NK-92 (cell line): ENCODE data around the gene CD47.

Source experiments
- DNase-seq: peaks from one replicate; lab custom pipeline; 2025; ENCODE audit not compliant: unreplicated experiment; lab: John Stamatoyannopoulos, UW

The CD47 gene

DNA sequence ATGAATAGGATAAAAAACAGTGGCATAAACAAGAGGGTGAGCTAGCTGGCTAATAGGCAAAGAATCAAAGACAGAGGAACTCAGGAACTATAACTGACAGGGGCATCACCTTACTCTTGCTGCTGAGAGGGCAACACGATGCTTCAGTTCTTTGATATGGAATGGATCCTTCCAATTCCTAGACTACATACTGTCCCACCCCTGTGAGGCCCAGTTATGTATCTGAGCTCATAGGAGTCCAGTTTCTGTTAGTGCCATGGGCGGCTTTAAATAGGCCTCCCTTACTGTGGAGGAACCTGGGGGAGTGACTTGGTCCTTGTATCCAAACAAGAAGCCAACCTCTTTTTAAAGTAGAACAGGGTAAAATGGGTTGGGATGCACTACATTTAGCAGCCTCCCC, 37.3 kb downstream of the CD47 start:
- no peak for DNase-seq

DNA sequence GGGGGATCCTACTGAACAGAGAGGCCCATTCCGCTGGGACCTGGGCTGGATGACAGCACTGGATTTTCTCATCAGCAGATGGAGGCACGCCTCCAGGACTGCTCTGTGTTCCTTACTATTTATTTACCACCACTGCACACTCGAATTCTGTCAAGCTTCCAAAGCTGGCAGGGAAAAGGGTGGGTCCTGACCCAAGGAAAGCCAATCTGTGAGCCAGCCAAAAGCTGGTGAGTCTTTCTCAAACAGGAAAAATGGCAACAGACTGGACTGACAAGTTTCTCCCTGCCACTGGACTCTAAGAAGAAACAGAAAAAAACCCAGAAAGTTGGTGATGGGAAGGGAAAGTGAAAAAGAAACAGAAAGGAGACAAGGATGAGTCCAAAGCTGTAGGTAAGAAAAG, 37.8 kb downstream of the CD47 start:
- DNase-seq, result no peak

DNA sequence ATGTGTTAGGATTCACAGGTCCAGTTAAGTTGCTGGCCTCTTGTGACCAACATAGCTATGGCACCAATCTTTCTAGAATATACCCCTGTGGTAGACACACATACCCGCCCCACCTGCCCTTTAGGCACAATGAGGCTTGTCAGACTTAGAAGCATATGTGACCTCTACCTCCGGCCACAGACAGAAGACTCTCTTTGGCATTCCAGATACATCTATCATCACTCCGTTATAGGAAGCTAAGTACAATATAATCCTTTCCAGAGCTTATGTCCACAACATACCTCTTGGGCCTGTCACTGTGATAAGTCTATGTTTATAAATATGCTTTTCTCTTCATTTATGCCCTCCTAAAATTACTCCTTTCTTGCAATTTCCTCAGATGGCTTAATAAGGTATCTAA, 39.8 kb downstream of the CD47 start:
- no peak for DNase-seq

DNA sequence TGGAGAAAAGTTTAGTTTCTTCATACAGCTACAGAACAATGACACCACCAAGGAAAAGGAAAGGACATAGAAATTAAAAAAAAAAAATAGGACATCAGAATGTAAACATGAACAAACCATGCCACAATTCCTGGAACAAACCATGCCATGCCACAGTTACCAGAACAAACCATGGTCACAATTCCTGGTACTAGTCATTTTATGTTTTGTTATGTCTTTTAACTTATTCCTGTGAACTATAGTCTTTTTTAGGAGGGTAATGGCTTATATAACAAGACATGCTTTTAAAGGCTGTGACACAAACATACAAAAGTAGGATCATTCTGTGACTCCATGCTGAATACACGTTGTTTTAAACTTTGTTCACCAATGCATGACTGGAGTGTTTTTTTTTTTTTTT, 42.8 kb downstream of the CD47 start:
- no peak for DNase-seq

DNA sequence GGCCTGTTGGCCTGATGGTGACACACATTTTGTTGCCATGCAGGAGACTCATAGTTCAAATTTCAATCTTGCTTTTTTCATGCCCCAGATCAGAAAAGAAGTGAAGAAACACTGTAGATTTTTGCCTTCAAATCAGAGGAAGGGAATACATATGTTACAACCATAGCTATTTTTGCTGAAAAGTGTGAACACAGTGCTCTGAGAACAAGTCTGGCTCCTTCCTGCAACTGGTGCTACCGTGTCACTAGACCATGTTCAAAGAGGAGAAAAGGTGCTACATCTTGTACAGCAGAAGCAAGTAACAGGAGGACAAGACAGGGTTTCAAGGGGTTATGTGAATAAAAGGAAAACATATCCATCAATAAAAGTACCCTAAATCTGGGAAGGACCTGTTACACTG, 44.6 kb downstream of the CD47 start:
- DNase-seq, result no peak

DNA sequence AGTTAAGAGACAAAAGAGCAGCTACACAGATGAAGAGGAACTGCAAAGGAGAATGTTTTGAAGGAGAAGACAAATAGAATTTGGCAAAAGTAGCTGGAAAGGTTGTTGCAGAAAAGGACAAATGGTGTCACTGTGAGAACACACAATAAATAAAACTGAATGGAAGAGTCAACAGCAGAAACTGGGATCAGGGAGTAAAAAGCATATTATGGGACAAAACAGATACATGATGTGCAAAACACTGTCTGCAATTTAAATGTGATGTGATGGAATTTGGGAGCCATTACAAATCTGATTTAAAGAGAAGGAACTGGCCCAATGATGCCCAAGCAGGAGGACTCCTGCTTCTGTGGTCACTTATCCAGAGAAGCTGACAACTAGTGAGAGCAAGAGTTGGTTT, 46.1 kb downstream of the CD47 start:
- no peak for DNase-seq

DNA sequence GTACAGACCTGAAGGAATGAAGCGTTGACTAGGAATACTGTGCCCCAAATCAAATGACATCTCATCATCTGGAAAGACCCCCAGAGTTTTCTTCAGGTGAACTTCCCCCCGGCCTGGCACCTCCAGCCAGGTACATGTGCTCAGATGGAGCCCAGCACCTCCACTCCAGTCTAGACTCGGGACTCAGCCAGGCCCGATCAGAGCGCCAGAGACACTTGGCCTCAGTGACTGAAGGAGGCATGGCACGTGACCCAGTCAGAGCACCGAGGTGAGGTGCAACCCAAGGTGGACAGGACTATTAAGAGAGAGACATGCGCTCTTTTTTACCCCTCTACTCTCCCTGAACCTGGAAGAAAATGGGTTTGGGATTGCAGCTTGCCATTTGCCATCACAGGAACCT, 48.5 kb downstream of the CD47 start:
- no peak for DNase-seq

DNA sequence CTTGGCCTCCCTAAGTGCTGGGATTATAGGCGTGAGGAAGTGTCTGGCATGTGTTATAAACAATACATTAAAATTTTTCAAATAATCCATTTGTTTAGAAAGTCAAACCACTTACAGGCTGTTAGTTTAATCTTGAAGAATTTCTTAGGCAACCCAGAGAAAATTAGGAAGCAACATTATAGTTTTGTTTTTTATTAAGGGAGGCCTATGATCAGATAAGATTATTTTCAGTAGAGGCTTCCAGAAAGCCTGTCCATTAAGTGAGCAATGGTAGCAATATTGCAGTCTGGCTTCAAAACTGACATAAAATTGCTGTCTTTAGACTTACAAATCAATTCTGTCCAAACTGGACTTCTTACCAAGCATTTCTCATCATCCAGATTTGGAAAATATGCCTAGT, 49.6 kb downstream of the CD47 start:
- DNase-seq, result no peak

DNA sequence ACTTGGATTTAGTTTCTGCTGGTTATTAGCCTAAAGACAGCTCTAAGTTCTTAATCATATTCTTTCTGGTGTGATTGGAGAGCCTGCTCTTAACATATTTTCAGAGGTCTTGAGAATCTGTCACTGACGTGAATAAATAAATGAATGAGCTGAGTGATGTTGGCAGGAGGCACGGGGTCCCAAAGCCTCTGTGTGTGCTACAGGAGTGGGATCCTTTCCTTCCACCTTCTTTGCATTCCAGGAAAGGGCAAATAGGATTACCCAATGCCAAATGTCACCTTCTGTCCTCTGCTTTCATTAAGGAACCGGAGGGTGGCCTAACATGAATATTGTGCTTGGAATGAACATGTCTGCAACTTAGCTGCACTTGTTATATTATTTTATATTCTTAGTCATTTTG, 53.1 kb downstream of the CD47 start:
- no peak for DNase-seq

DNA sequence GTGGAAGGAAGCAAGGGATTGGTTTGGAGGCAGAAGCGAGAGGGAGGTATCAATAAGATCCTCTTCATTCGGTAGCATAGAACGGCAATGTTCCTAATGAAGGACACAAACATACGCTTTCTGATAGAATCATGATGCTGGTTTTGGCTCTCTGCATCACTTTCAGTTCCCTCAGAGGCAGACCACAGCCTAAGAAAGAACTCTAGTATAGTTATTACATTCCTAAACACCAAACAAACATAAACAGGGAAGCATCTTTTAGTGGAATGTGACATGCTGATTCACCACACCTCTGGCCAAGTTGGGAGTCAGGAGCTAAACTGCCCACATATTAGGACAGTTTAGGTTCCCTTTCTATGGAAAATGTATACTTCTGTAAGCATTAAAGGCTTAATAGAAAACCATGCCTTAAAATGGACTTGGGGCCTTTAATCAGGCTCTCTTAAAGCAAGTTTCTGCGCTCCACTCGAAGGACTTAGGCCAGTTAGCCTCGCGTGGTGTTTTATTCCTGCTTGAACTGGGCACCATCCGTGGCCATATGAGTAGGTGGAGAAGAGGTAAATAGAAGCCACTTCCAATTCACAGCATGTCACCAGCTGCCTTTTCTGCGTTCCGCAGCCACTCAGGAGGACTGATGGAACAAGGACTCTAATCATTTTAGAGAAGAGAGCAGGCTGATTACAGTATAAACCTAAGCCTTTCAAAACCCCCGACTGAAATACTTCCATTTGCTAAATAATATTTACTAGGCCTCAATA, 53.7 kb downstream of the CD47 start:
- no peak for DNase-seq

DNA sequence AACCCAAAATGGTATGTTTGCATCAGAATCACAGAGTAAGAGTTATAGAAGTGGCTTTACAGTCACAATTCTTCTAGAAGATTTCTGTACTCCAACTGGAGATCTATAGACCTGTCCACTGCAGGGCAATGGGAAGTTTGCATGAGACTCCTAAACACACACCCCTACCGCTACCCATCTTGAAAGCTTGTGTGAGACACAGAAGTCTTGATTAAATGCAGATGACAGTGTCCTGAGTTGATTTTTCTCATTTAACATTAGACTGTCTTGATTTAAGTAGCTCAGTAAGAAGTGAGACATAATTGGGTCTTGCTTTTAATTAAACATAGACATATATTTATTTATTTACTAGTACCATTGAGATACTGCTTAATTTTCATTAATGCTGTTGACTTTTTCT, 54.4 kb downstream of the CD47 start:
- DNase-seq, result no peak

DNA sequence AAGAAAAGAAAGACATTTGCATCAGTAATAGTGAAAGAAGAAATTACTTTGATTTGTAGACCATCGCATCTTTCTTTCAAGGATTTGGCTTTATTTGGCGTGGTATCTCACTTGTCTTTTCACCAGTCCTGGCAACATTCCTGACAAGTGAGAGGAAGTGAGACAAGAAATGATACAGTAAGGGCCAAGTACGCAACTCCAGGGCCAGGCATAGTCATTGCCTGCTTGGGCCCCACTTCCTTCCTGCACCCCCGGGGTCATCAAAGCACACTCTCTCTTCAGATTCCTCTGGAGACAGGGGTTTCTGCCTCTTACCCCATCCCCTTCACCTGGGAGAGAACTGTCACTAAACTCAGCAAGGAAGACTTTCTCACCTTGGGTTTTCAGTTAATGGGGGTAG, 55.1 kb downstream of the CD47 start:
- DNase-seq, result no peak

DNA sequence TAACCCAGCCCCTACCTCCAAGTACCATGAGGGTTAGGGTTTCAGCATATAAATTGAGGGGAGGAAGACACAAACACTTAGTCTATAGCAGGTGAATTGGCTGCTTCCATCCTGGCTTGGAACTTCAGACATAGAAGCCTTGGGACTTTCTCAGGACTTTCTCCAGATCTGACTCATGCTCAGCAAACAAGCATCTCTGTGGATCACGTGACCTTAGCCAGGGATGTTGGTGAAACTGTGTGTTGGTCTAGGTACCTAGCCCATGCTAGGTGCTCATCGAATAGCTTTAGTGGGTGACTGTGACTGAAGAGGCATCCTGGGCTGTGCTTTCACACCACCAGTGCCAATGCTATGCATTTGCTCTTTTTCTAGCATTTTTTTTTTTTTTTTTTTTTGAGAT, 58.9 kb downstream of the CD47 start:
- no peak for DNase-seq

DNA sequence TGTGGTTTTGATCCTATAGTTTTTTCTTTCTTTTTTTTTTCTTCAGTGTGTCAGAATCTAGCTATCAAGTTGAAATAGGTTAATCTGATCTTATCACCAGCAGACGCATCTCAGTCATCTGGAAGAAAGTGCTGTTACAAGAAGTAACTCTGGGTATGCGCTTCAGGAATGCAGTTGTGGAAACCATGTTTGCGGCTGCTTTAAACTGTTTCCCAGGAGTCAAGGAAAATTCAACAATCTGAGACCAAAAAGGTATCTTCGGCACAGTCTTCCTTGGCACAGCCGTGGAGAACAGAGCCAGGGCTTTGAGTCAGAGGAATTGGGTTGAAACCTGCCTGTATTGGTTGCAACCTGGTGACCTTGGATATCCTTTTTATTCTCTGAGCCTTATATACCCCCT, 59.9 kb downstream of the CD47 start:
- no peak for DNase-seq

DNA sequence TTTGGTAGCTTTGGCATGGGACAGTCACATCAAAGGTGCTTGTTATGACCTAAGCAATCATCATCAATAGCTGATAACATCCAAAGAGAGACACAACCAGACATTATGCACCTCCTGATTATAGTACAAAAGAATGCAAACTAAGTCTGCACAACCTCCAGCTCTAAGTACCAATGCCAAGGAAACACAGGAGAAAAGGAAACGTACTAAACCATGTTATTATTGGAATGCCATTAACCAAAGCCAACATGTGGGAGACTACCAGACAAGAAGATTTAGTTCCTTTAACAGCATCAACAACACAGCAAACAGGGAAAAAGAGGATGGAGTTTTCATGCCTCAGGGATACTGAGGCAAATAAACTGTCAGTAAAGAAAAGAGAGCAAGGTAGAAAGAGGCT, 61.4 kb downstream of the CD47 start:
- DNase-seq, result no peak

DNA sequence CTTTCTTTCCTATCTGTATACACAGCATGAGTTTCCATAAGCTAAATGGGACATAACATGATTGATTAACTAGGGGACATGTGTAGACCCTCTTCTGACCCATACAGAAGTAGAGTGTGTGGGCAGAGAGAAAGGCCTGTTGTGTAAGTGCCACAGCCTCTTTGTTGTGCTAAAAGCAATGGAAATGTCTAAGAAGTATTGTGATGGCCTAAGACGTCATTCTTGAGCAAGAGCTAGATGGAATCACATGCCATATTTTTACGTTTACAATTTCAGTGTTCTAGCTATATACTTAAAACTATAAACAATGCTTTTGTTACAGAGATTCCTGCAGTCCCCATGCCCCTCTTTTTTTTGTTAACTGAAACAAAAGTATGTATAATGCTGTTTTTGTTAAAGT, 61.9 kb downstream of the CD47 start:
- no peak for DNase-seq

DNA sequence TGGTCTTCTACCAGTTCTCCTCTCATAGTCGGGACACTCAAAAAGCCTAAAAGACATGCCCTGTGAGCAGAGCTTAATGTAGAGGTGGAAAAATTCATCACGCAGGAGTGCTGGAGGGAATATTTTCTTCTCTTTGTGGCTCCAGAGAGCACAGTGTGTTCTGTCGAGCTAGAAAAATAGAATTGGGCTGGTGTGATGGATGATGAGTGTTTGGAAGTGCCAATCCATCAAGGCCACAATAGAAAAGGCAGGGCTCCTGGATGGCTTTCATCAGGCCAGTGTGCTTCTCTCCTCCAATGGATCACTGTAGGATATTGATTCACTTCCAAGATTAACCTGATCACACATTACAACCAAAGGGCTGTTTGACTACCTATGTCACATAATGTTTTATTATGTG, 65.7 kb downstream of the CD47 start:
- DNase-seq, result no peak

DNA sequence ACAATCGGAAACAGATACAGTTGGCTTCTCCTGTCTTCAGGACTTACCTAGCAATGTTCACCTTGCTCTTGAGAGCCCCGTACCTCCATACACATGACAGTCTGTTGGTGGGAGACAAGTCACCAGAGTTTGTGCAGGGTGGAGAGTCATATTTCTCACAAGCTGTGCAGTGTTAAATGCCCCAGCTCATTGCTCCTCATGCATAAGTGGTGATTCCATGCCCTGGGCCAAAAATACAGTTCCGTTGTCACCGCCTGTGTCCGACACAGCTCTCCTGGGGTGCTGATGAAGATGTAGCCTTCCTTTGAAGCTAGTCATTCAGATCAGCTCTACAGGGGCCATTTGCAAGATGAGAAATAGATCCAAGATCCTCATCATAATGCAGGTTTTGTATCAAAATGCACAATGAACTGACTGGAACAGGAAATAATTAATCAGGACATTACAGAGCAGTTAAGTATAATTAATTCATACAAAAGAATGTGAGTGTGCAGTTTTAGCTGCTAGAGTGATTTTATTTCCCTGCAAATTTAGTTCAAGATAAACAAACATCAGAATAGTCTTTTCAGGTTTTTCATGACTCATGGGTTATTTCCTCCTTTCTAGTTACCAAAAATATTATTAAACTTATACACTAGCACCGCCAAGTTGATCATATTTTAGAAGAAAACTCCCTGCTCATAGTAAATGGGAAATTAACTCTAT, 66.5 kb downstream of the CD47 start:
- DNase-seq, result no peak

DNA sequence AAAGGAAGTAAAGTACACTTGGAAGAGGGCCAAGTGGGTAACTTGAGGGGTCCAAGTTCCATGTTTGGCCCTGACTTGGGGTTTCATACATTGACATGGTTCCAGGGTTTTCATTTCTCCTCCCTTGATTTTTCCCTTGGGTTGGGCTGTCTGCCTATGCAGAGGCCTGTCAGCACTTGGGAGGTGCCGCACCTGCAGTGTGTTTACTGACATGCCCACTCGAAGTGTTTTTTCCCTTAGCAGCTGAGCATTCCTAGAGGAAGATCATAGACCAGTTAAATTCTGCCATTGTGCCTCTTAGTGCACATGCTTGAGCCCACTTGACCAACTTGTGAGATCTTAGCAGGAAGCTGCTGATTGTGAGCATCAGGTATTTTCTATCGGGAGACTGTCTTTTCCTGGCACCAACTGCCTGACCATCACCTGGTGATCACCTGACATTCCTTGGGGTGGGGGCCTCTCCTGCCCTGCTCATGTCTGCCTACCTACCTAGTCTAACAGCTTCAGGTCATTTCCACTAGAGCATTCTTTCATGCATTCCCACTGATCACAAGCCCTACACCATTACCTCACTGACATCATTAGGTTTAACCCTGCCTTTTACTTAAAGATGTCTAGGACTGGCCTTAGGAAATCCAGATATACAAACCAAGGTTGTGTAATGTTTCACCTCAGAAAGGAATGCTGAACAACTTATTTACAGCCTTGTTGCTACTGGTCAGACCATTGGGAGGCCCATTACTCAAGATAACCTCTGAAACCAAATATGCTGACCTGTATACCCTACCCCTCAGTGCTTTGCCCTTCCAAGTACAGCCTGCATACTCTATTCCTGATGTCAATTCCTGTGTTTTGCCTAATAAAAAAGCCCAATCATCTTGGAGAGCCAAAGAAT, 68.3 kb downstream of the CD47 start:
- DNase-seq, result no peak

DNA sequence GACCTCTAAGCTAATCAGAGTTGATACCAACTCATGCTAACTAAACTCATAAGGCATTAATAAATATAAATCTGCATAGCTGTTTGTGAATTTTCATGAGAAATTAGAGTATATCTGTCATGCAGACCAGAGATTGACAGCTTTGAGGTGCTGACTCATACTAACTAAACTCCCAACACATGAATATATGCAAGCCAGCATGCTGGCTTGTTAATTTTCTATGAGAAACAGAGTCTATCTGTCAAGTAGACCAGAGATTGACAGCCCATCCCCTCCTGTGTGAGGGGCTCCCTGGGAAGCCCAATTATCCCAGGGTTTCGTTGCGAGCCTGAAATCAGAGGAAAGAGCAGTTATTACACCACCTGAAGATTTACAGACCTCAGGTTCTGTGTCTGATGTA, 69.3 kb downstream of the CD47 start:
- DNase-seq, result no peak

DNA sequence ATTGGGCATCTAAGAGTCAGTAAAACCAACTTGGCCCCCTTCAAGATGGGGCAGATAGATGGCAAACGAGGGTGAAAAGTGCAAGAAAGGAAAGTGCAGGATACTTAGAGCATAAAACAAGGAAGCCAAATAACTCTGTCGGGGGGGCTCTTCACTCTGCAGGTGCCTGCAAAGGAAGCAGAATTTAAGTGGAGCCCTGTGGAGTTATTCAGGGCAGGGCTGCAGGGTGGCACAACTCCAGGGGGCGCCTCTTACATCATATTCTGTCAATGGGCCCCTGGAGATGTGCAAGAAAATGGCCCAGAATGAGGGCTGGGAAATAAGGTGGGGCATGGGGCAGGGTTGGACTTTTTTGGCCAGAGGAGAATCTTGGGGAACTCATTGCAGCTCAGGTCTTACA, 69.7 kb downstream of the CD47 start:
- no peak for DNase-seq

DNA sequence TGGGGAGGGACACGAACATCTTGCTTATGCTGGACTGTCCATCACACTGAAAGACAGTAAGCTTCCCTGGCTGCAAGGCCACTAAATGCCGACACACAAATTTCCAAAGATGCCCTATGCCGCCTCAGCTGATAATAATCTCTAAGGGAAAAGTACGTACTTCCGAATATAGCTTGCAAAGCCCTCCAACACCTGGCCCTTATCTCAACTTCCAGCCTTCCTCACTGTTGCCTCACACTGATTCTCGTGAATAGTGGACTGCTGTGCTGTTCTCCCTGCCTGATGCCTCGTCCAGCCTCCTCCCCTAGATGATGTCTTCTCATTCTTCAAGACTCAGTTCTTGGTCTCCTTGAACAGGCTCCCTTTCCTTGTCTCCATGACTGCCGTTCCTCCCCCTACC, 72.3 kb downstream of the CD47 start:
- DNase-seq, result no peak
